GM21723 (cell line): Measurements from ENCODE around the gene FDPS.
A peak's percentile ranks its signal among the peaks of the same experiment; 100 is the strongest.

Source experiments
- ATAC-seq: cut with Tn5 transposase; IDR thresholded peaks from one replicate; pipeline ENCODE4 v1.9.1; 2021; ENCODE audit warnings: mild to moderate bottlenecking, moderate library complexity; ENCODE audit not compliant: unreplicated experiment

Gene FDPS

GRCh38 chr1:155308493-155309422 is at the start of gene FDPS:
FDPS (plus strand) TSS chr1:155308866; CDS start chr1:155309790, 924 bp downstream.
- ATAC-seq = peak; percentile 96

GRCh38 chr1:155260276-155260675 is 48.4 kb upstream of the FDPS start:
- ATAC-seq = no peak

- ATAC-seq = peak; percentile 11
Measured at GRCh38 chr1:155261493-155261851, 47.2 kb upstream of the FDPS start.

- peak; percentile 85 for ATAC-seq
Measured at GRCh38 chr1:155261852-155262673, 46.6 kb upstream of the FDPS start, which contains the start of gene SCAMP3. SCAMP3 (minus strand) TSS chr1:155262360; CDS start chr1:155262151, 209 bp downstream.

GRCh38 chr1:155263067-155263466 is 45.6 kb upstream of the FDPS start:
- ATAC-seq = no peak

- no peak for ATAC-seq
Measured at GRCh38 chr1:155266553-155266952, 42.1 kb upstream of the FDPS start.

GRCh38 chr1:155267373-155267772 is 41.3 kb upstream of the FDPS start:
- no peak for ATAC-seq

GRCh38 chr1:155268630-155269029 is 40.0 kb upstream of the FDPS start:
- no peak for ATAC-seq

- no peak for ATAC-seq
Measured at GRCh38 chr1:155269381-155269780, 39.3 kb upstream of the FDPS start.

GRCh38 chr1:155272466-155273342 is 36.0 kb upstream of the FDPS start:
- peak; percentile 34 for ATAC-seq

- peak; percentile 77 for ATAC-seq
Measured at GRCh38 chr1:155273343-155274245, 35.1 kb upstream of the FDPS start, which contains the start of gene CLK2. CLK2 (minus strand) TSS chr1:155273504; CDS start chr1:155270977, 2,527 bp downstream.

GRCh38 chr1:155277070-155277901 is 31.4 kb upstream of the FDPS start, which contains the start of gene HCN3:
HCN3 (plus strand) TSS chr1:155277463; CDS start chr1:155277591, 128 bp downstream.
- peak; percentile 62 for ATAC-seq

- no peak for ATAC-seq
Measured at GRCh38 chr1:155277902-155278688, 30.6 kb upstream of the FDPS start.

- ATAC-seq = no peak
Measured at GRCh38 chr1:155278689-155279160, 29.9 kb upstream of the FDPS start.

- ATAC-seq = no peak
Measured at GRCh38 chr1:155279268-155279667, 29.4 kb upstream of the FDPS start.

GRCh38 chr1:155282488-155283091 is 26.1 kb upstream of the FDPS start:
- no peak for ATAC-seq

- ATAC-seq = no peak
Measured at GRCh38 chr1:155284476-155284875, 24.2 kb upstream of the FDPS start.
